ENCODE data around the gene GRPR.

Gene GRPR

DNA sequence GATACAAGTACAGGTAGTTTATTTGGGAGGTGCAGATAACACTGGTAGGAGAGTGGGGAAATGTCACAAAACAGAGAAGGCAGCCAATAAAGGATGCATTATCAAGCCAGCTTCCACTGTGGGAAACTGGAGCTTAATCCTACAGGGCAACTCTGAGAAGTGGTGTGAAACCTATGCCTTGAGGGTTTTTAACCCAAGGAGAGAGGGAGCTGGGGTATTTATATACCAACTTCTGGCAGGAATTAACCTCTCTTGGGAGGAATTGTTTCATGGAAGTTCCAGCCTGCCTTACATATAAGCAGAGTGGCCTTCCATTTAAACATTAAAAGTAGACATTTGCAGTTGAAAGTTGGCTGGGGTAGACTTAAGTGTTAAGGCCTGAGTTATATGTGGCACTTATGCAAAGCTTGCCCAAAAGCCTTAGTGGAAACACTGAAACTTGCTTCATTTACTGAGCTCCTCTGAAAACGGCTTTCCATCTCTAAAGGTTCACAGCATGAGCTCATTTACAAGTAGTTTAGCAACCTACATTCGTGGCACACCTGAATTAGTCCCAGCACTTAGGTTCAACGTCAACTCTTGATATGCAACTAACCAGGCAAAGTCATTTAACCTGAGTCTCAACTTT, 63.1 kb downstream of the GRPR start:
- DNase-seq, result no peak

DNA sequence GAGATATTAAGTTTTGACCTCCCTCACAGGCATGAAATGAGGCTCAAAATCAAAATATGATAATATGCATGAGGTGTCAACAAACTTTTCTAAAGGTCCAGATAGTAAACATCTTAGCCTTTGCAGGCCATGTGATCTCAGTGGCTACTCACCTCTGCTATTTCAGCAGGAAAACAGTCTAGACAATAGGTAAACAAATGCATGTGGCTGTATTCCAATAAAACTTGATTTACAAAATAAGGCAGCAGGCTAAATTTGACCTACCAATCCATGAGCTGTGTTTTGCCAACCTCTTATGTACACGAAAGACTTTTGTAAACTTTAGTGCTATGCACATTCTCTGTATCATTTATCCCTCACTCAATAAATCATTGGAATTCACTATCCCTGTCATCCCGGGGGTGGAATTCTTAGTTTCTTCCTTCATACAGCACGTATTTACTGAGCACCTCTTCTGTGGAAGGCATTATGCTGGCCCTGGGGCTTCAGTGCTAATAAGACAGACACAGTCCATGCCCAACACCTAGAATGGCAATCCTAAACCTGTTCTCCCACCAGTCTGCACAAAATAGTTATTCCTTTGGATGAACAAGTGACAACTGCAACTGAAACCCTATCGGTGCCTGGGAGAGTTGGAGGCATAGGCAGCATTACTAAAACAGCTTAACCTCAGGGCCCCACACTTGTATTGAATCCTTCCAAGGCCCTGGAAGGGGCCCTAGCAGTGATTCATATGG, 63.8 kb downstream of the GRPR start:
- DNase-seq, result no peak

DNA sequence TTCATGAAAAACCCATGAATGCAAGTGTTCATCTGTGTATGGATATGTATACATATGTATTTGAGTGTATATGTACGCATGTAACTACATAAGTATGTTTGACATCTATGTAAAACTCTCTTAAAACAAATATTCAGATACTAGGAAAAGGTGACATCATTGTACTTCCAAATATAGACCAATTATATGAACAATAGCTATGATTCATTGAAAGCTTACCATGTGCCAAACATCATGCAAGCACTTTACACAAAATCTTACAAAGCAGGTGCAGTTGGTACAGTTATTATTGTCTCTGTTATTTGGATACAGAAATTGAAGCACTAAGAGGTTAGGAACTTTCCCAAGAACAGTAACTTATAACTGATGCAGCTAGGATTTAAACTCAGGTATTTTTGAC, 65.3 kb downstream of the GRPR start:
- DNase-seq, result no peak

DNA sequence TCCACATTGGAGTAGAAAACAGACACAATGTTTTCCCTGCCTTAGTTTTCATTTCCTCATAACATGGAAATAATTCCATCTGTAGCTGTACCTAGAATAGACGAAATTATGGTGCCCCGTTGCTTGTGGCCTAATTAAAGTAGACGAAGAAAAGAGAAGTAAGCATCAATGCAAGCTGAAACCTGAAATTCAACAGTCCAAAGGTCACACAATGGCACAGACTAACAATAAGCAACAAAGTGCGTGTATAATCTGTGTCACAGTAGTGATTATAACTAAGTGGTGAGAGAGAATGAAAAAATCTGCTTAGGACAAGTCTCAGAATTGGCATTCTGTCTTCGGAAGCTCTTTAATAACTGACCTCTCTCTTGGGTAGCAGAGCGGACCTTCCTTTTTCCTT, 68.2 kb downstream of the GRPR start:
- no peak for DNase-seq

DNA sequence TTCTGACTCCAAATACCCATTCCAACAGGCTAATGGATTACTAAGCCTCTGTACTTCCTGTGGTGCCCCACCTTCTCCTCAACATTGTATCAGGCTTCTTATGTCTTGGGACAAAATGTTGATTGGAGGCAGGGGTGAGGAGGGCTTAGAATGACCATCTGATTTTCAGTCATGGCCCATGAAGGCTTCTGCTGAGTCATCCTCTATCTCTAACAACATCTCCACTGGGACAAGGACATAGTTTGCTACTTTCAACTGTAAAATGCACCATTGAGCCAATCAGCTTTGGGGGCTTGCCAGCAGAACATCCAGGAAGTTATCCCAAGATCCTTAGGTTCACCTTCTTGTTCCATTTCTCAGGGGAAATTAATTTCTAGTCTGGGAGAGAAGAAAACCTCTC, 73.5 kb downstream of the GRPR start:
- DNase-seq, result no peak

DNA sequence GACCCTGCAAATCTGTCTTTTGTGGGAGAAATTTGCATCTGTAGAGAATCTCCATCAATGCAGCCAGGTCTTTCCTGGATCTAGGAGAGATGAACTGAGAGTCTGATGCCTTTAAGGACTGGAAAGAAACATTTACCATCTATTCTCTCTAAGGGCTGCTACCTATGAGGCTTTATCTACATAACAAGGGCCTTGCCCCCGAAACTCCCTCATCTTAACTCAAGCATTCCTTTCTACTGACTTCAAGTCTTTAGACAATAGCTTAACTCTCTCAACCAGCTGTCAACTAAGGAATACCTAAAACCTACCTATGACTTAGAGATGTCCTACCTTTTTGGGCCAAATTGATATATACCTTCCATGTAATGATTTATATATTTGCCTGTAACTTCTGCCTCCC, 76.0 kb downstream of the GRPR start:
- DNase-seq, result no peak

DNA sequence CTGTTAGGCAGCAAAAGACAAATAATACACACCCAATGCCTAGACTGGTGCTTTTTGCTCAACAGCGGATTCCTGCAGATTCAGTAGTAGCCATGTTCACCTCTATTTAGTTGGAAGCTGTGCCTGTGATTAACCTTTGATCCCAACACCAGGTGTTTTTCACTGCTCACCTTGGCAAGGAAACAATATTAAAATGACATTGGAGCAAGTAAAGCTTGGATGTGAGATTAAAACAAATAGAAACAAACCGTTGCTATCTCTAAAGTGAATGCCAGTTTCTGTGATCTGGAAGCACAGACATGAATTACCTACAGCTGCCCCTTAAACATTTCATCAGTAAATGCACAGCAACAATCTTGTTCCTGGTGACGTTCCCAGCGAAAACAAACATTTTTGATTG, 79.6 kb downstream of the GRPR start:
- DNase-seq, result no peak

All from NK-92 treated with Interleukin-12 subunit alpha and Interleukin-12 subunit beta, amount 100 ng/mL, for 24 hours (cell line).